Measurements from ENCODE around the gene DNASE2. TPM values are rescaled to one million over a fixed set of nuclear protein-coding genes. Genes with fewer than 3 reads are reported as not detected.

DNASE2 gene
- total RNA-seq, 1 donor from 2014 or later = 23.6 TPM

DNA sequence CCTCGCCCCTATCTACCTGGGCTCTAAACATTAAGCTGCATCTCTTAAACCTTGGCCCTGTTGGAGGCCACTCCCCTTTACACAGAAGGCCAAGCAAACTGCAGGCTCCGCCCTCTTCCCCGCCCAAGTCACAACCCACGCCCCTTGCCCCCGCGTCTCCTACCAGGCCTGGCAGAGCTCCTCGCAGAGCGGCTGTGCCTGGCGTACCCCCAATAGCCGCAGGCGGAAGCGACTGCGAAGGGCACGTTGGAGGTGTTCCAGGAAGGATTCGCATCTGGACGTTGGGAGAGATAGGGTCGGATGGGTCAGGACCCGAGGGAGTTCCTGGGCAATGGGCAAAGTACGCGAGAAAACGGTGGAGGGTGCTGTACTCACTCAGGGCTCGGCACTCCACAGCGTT is 52.8 kb downstream of the DNASE2 start:
- TF ChIP-seq POLR2A (IDR thresholded peaks at IDR 0.05) = no peak
- TF ChIP-seq, protein P1, sequence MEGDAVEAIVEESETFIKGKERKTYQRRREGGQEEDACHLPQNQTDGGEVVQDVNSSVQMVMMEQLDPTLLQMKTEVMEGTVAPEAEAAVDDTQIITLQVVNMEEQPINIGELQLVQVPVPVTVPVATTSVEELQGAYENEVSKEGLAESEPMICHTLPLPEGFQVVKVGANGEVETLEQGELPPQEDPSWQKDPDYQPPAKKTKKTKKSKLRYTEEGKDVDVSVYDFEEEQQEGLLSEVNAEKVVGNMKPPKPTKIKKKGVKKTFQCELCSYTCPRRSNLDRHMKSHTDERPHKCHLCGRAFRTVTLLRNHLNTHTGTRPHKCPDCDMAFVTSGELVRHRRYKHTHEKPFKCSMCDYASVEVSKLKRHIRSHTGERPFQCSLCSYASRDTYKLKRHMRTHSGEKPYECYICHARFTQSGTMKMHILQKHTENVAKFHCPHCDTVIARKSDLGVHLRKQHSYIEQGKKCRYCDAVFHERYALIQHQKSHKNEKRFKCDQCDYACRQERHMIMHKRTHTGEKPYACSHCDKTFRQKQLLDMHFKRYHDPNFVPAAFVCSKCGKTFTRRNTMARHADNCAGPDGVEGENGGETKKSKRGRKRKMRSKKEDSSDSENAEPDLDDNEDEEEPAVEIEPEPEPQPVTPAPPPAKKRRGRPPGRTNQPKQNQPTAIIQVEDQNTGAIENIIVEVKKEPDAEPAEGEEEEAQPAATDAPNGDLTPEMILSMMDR (IDR thresholded peaks at IDR 0.05) = no peak
- no peak for TF ChIP-seq POLR2AphosphoS5 (IDR thresholded peaks at IDR 0.05; ENCODE audit: insufficient read depth in 1 of 2, low read depth in 1 of 2)
- Histone ChIP-seq H3K9me3 (no peaks in the 10 kb centered on the region), H3K4me1 (peaks cover 6% of the 10 kb centered on the region), H3K27me3 (peaks cover 10% of the 10 kb centered on the region), H3K36me3 (no peaks in the 10 kb centered on the region), H3K4me3 (no peak overlapping the region), H3K27ac (no peak overlapping the region)
- DNase-seq (ENCODE audit: extremely low spot score in 2 of 2) = no peak
- intact Hi-C loops (cut with DNase I) = no loop called here

DNA sequence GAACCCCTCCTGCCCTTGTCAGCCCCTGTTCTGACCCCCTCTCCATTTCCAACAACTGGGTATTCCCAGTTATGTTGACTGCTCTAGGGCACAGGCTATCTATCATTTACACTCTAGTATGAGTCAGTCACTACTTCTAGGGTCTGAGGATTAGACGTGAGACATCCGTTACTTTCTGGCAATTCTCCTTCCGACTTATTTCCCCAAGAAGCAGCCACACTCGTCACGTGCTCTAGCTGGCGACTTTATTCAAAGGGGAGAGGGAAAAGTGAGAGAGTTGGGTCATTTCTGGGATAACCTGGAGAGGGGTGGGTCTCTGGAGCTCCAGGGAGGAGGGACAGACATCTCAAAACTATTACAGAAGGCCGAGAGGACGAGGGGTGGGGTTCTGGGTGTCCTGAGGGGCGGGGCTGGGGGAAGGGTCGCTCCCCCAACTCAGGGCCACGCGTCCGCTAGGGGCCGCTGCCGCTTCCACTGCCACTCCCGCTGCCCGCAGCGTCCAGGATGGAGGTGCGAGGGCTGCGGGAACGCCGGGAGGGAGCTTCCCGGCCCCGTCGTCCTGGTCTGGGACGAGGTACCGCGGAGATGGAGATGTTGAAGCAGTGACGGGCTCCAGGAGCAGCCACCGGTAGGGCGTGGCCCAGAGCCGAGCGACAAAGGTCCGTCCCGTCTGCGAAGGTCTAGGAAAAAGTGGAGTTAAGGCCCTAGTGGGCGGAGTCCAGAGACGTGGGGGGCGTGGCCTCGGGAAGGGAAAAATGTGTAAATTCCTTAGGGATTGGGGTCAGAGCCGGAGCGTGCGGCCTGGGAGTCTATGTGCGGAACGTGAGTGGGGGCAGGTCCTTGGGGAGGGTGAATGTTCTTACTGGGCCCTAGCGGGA is 55.8 kb downstream of the DNASE2 start:
- intact Hi-C loops (cut with DNase I) = no loop called here
- no peak for DNase-seq (ENCODE audit: extremely low spot score in 2 of 2)
- H3K9me3 ChIP-seq = no peaks in the 10 kb centered on the region
- H3K27ac ChIP-seq = no peak overlapping the region
- no peaks in the 10 kb centered on the region for H3K36me3 ChIP-seq
- H3K4me1 ChIP-seq = no peaks in the 10 kb centered on the region
- H3K4me3 ChIP-seq = no peak overlapping the region
- TF ChIP-seq POLR2A (IDR thresholded peaks at IDR 0.05) (no peak), POLR2AphosphoS5 (IDR thresholded peaks at IDR 0.05; ENCODE audit: insufficient read depth in 1 of 2, low read depth in 1 of 2) (no peak)
- TF ChIP-seq, protein P1 (IDR thresholded peaks at IDR 0.05) = no peak
- H3K27me3 ChIP-seq = no peaks in the 10 kb centered on the region

Small RNA genes lying within 50 kb of the gene (microRNA-seq; reads per million reads assigned to microRNA genes)
- gene MIR5695 (ENCODE audit: borderline number of aligned reads, borderline replicate concordance) = not detected
- gene MIR6794 (ENCODE audit: borderline number of aligned reads, borderline replicate concordance) = not detected

Small RNA genes lying within 50 kb of the gene (small RNA-seq; reads per million reads assigned to genes)
- not detected for gene MIR5695
- not detected for gene MIR6794

Other genes starting within 250 kb of the DNASE2 start
- gene MAN2B1, start 214.7 kb downstream of the DNASE2 start, total RNA-seq = 49.1 TPM
- gene WDR83, start 214.6 kb downstream of the DNASE2 start, total RNA-seq = 8.3 TPM
- gene DHPS, start 199.6 kb downstream of the DNASE2 start, total RNA-seq = 119 TPM
- not detected for gene GNG14, start 193.5 kb downstream of the DNASE2 start, total RNA-seq
- gene FBXW9, start 184.8 kb downstream of the DNASE2 start, total RNA-seq = 5.6 TPM
- gene TNPO2, start 157.5 kb downstream of the DNASE2 start, total RNA-seq = 85.7 TPM
- gene TRIR, start 146.8 kb downstream of the DNASE2 start, total RNA-seq = 227 TPM
- gene GET3, start 144.0 kb downstream of the DNASE2 start, total RNA-seq = 59.9 TPM
- 1.2 TPM for gene BEST2, start 129.7 kb downstream of the DNASE2 start, total RNA-seq
- 65.6 TPM for gene HOOK2, start 105.9 kb downstream of the DNASE2 start, total RNA-seq
- gene JUNB, start 90.0 kb downstream of the DNASE2 start, total RNA-seq = 1,161 TPM
- 190 TPM for gene PRDX2, start 79.6 kb downstream of the DNASE2 start, total RNA-seq
- not detected for gene THSD8, start 79.4 kb downstream of the DNASE2 start, total RNA-seq
- 10.8 TPM for gene RNASEH2A, start 74.9 kb downstream of the DNASE2 start, total RNA-seq
- gene RTBDN, start 46.9 kb downstream of the DNASE2 start, total RNA-seq = 8.8 TPM
- gene MAST1, start 42.9 kb downstream of the DNASE2 start, total RNA-seq = 1.2 TPM
- gene KLF1, start 5.8 kb upstream of the DNASE2 start, total RNA-seq = not detected
- 23.6 TPM for gene GCDH, start 9.7 kb upstream of the DNASE2 start, total RNA-seq
- gene SYCE2, start 37.8 kb upstream of the DNASE2 start, total RNA-seq = not detected
- gene FARSA, start 52.3 kb upstream of the DNASE2 start, total RNA-seq = 44.2 TPM
- gene CALR, start 57.2 kb upstream of the DNASE2 start, total RNA-seq = 303 TPM
- 85.9 TPM for gene RAD23A, start 64.4 kb upstream of the DNASE2 start, total RNA-seq
- gene GADD45GIP1, start 75.8 kb upstream of the DNASE2 start, total RNA-seq = 80.3 TPM
- gene DAND5, start 88.1 kb upstream of the DNASE2 start, total RNA-seq = not detected
- gene NFIX, start 114.0 kb upstream of the DNASE2 start, total RNA-seq = 81.8 TPM
- 11.5 TPM for gene LYL1, start 221.4 kb upstream of the DNASE2 start, total RNA-seq
- gene TRMT1, start 235.3 kb upstream of the DNASE2 start, total RNA-seq = 28.0 TPM
- 22.6 TPM for gene NACC1, start 236.8 kb upstream of the DNASE2 start, total RNA-seq

Measured in vagina (tissue), 2 donors.